Mesendoderm (in vitro differentiated cells): Measurements from ENCODE around the gene MIOS.

Source experiments
- DNase-seq: peaks from one replicate; pipeline ENCODE4 v3.0.0; 2013
- H2AK5ac ChIP-seq: 2 replicates; pipeline ENCODE4 v1.6.1; 2013; ENCODE audit warnings: low read length, inconsistent platforms
- H2BK120ac ChIP-seq: 2 replicates; pipeline ENCODE4 v1.6.1; 2013; ENCODE audit warnings: low read depth, mild to moderate bottlenecking, low read length, moderate library complexity, mixed read lengths
- H2BK15ac ChIP-seq: replicated peaks from 2 replicates; pipeline ENCODE4 v1.6.1; 2013; ENCODE audit warnings: low read depth, mild to moderate bottlenecking, moderate library complexity
- H2BK5ac ChIP-seq: 2 replicates; pipeline ENCODE4 v1.6.1; 2013; ENCODE audit warnings: low read length, inconsistent platforms
- H3K18ac ChIP-seq: 2 replicates; pipeline ENCODE4 v1.6.1; 2013; ENCODE audit warnings: mild to moderate bottlenecking, low read length, mixed read lengths
- H3K23ac ChIP-seq: one replicate; pipeline ENCODE4 v1.6.1; 2013; ENCODE audit warnings: low read length
- H3K27ac ChIP-seq: 2 replicates; pipeline ENCODE4 v1.5.1; 2013; ENCODE audit warnings: low read depth, mild to moderate bottlenecking, inconsistent platforms, low read length, moderate library complexity
- H3K27me3 ChIP-seq: 2 replicates; pipeline ENCODE4 v1.6.1; 2013; ENCODE audit warnings: low read length, control low read depth, mild to moderate bottlenecking, inconsistent platforms; ENCODE audit not compliant: insufficient read depth, poor library complexity
- H3K36me3 ChIP-seq: 2 replicates; pipeline ENCODE4 v1.6.1; 2013; ENCODE audit warnings: low read length, inconsistent platforms; ENCODE audit not compliant: control insufficient read depth, insufficient read depth
- H3K4ac ChIP-seq: one replicate; pipeline ENCODE4 v1.6.1; 2013; ENCODE audit warnings: low read depth, mild to moderate bottlenecking, low read length, moderate library complexity
- H3K4me1 ChIP-seq: 2 replicates; pipeline ENCODE4 v1.6.1; 2013; ENCODE audit warnings: low read depth, low read length, inconsistent platforms; ENCODE audit not compliant: control insufficient read depth
- H3K4me2 ChIP-seq: 2 replicates; pipeline ENCODE4 v1.6.1; 2013; ENCODE audit warnings: low read length
- H3K4me3 ChIP-seq: 2 replicates; pipeline ENCODE4 v1.5.1; 2013; ENCODE audit warnings: mild to moderate bottlenecking, low read length
- H3K56ac ChIP-seq: one replicate; pipeline ENCODE4 v1.6.1; 2013; ENCODE audit warnings: low read length
- H3K79me1 ChIP-seq: 2 replicates; pipeline ENCODE4 v1.6.1; 2013; ENCODE audit warnings: low read length, inconsistent platforms
- H3K79me2 ChIP-seq: 2 replicates; pipeline ENCODE4 v1.6.1; 2013; ENCODE audit warnings: mild to moderate bottlenecking, low read length; ENCODE audit not compliant: control insufficient read depth, insufficient read depth
- H3K9ac ChIP-seq: 2 replicates; pipeline ENCODE4 v1.6.1; 2013; ENCODE audit warnings: low read length, inconsistent platforms
- H4K5ac ChIP-seq: one replicate; pipeline ENCODE4 v1.6.1; 2013; ENCODE audit warnings: low read length
- H4K8ac ChIP-seq: one replicate; pipeline ENCODE4 v1.6.1; 2013; ENCODE audit warnings: low read depth, mild to moderate bottlenecking, control low read depth, low read length, moderate library complexity
- whole genome bisulfite sequencing: extraction: QIAGEN DNeasy Blood & Tissue Kit; methylation state at CpG from one replicate; pipeline ENCODE4 v1.1.7; 2013; ENCODE audit warnings: low lambda C conversion rate, missing lambda C conversion rate; ENCODE audit not compliant: insufficient coverage; ENCODE audit errors: extremely low coverage; 5-methylcytosine and 5-hydroxymethylcytosine counted together

MIOS gene

GRCh38 chr7:7642081-7642480 lies 75.4 kb downstream of the MIOS start:
- no CpG with 5 or more reads among the region's 6 CpGs for WGBS
- H2AK5ac ChIP-seq, result no peak overlapping the region
- H2BK5ac ChIP-seq, result no peak overlapping the region
- H3K79me2 ChIP-seq, result peaks cover 2% of the 10 kb centered on the region
- no peak overlapping the region for H3K23ac ChIP-seq
- peaks cover 7% of the 10 kb centered on the region for H3K79me1 ChIP-seq
- H4K5ac ChIP-seq, result no peak overlapping the region
- no peak overlapping the region for H3K4ac ChIP-seq
- DNase-seq, result no peak
- no peak overlapping the region for H3K18ac ChIP-seq
- H3K9ac ChIP-seq, result peak overlapping the region; percentile 90
- no peak overlapping the region for H2BK120ac ChIP-seq
- H3K27me3 ChIP-seq, result no peaks in the 10 kb centered on the region
- H3K27ac ChIP-seq, result no peak overlapping the region
- H3K36me3 ChIP-seq, result no peaks in the 10 kb centered on the region
- no peak overlapping the region for H3K56ac ChIP-seq
- no peak overlapping the region for H3K4me2 ChIP-seq
- no peak overlapping the region for H4K8ac ChIP-seq
- no peaks in the 10 kb centered on the region for H3K4me1 ChIP-seq
- H2BK15ac ChIP-seq, result no peak overlapping the region
- no peak overlapping the region for H3K4me3 ChIP-seq

GRCh38 chr7:7647495-7648036 lies 80.9 kb downstream of the MIOS start:
- no peak overlapping the region for H4K8ac ChIP-seq
- peaks cover 7% of the 10 kb centered on the region for H3K79me1 ChIP-seq
- no peaks in the 10 kb centered on the region for H3K27me3 ChIP-seq
- no peak overlapping the region for H2AK5ac ChIP-seq
- H3K56ac ChIP-seq, result no peak overlapping the region
- WGBS, result no CpG with 5 or more reads among the region's 6 CpGs
- no peaks in the 10 kb centered on the region for H3K4me1 ChIP-seq
- H4K5ac ChIP-seq, result no peak overlapping the region
- no peak overlapping the region for H2BK15ac ChIP-seq
- no peak overlapping the region for H3K4ac ChIP-seq
- peaks cover 2% of the 10 kb centered on the region for H3K79me2 ChIP-seq
- no peak overlapping the region for H3K18ac ChIP-seq
- no peaks in the 10 kb centered on the region for H3K36me3 ChIP-seq
- no peak overlapping the region for H3K4me3 ChIP-seq
- no peak overlapping the region for H3K9ac ChIP-seq
- H2BK5ac ChIP-seq, result no peak overlapping the region
- H3K27ac ChIP-seq, result no peak overlapping the region
- H2BK120ac ChIP-seq, result no peak overlapping the region
- no peak for DNase-seq
- no peak overlapping the region for H3K23ac ChIP-seq
- no peak overlapping the region for H3K4me2 ChIP-seq

- WGBS, result no CpG with 5 or more reads among the region's 2 CpGs
- Histone ChIP-seq H4K8ac (no peak overlapping the region), H3K18ac (no peak overlapping the region)
These were observed 84.1 kb downstream of the MIOS start for GRCh38 chr7:7650682-7651206.

GRCh38 chr7:7651479-7651878 lies 84.8 kb downstream of the MIOS start:
- Histone ChIP-seq H2BK5ac (no peak overlapping the region), H2BK120ac (no peak overlapping the region), H3K79me2 (no peaks in the 10 kb centered on the region), H4K5ac (no peak overlapping the region), H3K9ac (no peak overlapping the region), H2BK15ac (no peak overlapping the region), H3K79me1 (peaks cover 4% of the 10 kb centered on the region), H3K23ac (no peak overlapping the region), H3K4me3 (no peak overlapping the region), H3K4me2 (no peak overlapping the region), H3K18ac (no peak overlapping the region), H3K36me3 (no peaks in the 10 kb centered on the region), H3K27me3 (no peaks in the 10 kb centered on the region), H3K4ac (no peak overlapping the region), H3K4me1 (no peaks in the 10 kb centered on the region), H2AK5ac (no peak overlapping the region), H3K27ac (no peak overlapping the region), H4K8ac (no peak overlapping the region), H3K56ac (no peak overlapping the region)
- DNase-seq, result no peak
- no CpG with 5 or more reads among the region's 3 CpGs for WGBS

More at GRCh38 chr7:7650682-7651206, 84.1 kb downstream of the MIOS start:
- no peak overlapping the region for H3K4me3 ChIP-seq
- H3K23ac ChIP-seq, result no peak overlapping the region
- no peak overlapping the region for H2BK15ac ChIP-seq
- H3K4me1 ChIP-seq, result no peaks in the 10 kb centered on the region
- no peaks in the 10 kb centered on the region for H3K36me3 ChIP-seq
- no peak overlapping the region for H3K9ac ChIP-seq
- H2BK5ac ChIP-seq, result no peak overlapping the region
- peaks cover 7% of the 10 kb centered on the region for H3K79me1 ChIP-seq
- H3K27ac ChIP-seq, result no peak overlapping the region
- no peak overlapping the region for H2AK5ac ChIP-seq
- DNase-seq, result no peak
- no peak overlapping the region for H3K56ac ChIP-seq
- H3K4ac ChIP-seq, result no peak overlapping the region
- no peaks in the 10 kb centered on the region for H3K27me3 ChIP-seq
- no peak overlapping the region for H3K4me2 ChIP-seq
- no peak overlapping the region for H4K5ac ChIP-seq
- H3K79me2 ChIP-seq, result no peaks in the 10 kb centered on the region
- H2BK120ac ChIP-seq, result no peak overlapping the region

- no CpG with 5 or more reads among the region's 1 CpG for WGBS
- H2AK5ac ChIP-seq, result no peak overlapping the region
- H3K27ac ChIP-seq, result no peak overlapping the region
- no peaks in the 10 kb centered on the region for H3K79me2 ChIP-seq
- no peaks in the 10 kb centered on the region for H3K36me3 ChIP-seq
- H3K27me3 ChIP-seq, result no peaks in the 10 kb centered on the region
- H3K4ac ChIP-seq, result no peak overlapping the region
- no peak overlapping the region for H4K5ac ChIP-seq
- H2BK5ac ChIP-seq, result no peak overlapping the region
- no peak overlapping the region for H4K8ac ChIP-seq
- DNase-seq, result no peak
- peaks cover 2% of the 10 kb centered on the region for H3K79me1 ChIP-seq
- H3K4me1 ChIP-seq, result no peaks in the 10 kb centered on the region
- H2BK120ac ChIP-seq, result no peak overlapping the region
- no peak overlapping the region for H2BK15ac ChIP-seq
- H3K4me3 ChIP-seq, result no peak overlapping the region
- H3K56ac ChIP-seq, result no peak overlapping the region
- no peak overlapping the region for H3K9ac ChIP-seq
- H3K4me2 ChIP-seq, result no peak overlapping the region
- H3K18ac ChIP-seq, result no peak overlapping the region
- H3K23ac ChIP-seq, result no peak overlapping the region
These were observed 86.3 kb downstream of the MIOS start for GRCh38 chr7:7652798-7653540.
